Transverse colon (tissue), 4 donors: ENCODE measurements around the gene DMD.

ENCODE experiments used
- CTCF ChIP-seq, 5 experiments: fragments of 200-600 bp in 3 of 5; fragments of 450-650 bp in 2 of 5; sonication (generic) in 3 of 5; IDR thresholded peaks; 1 replicate in 2 of 5; 2 replicates in 3 of 5; pipeline ENCODE4 v1.5.1; 2016 to 2017; ENCODE audit warnings: antibody characterized with exemption in 5 of 5, inconsistent platforms in 3 of 5, mild to moderate bottlenecking in 2 of 5, moderate library complexity in 1 of 5
- POLR2A ChIP-seq: fragments of 450-650 bp; IDR thresholded peaks from one replicate; pipeline ENCODE4 v1.6.1; 2016; ENCODE audit warnings: antibody characterized with exemption, mild to moderate bottlenecking, moderate library complexity
- POLR2AphosphoS5 ChIP-seq, 3 donors: sonication (generic); formaldehyde crosslinking; IDR thresholded peaks; one replicate each; pipeline ENCODE4 v1.6.1; 2016; ENCODE audit warnings: antibody characterized with exemption in 3 of 3

GRCh38 chrX:31449081-31449480 lies 1762.3 kb downstream of the DMD start:
- TF ChIP-seq CTCF (IDR thresholded peaks at IDR 0.05) = no peak
- no peak for TF ChIP-seq POLR2A
- TF ChIP-seq POLR2AphosphoS5 (IDR thresholded peaks at IDR 0.05) = no peak
